ENCODE measurements around the gene ACAD10. TPM values are rescaled to one million over a fixed set of nuclear protein-coding genes. Genes with fewer than 3 reads are reported as not detected.
A peak's percentile ranks its signal among the peaks of the same experiment; 100 is the strongest.

The ACAD10 gene
- total and polyA plus RNA-seq, 10 of the 15 experiments (the other 5 are each of a cell fraction or from before 2014, with no cell fraction given), result 2.9 to 21.9 (median 17.5) TPM

GRCh38 chr12:111773801-111774551 lies 88.1 kb downstream of the ACAD10 start (continued):
- TF ChIP-seq POU2F2 (IDR thresholded peaks at IDR 0.05; ENCODE audit: borderline replicate concordance, low read depth, low read length) (peak; percentile 10; the same call in 1 of the 3 replicates), RUNX3 (IDR thresholded peaks at IDR 0.05; ENCODE audit: low read length) (peak; percentile 91), NBN (IDR thresholded peaks at IDR 0.05) (peak; percentile 88), TCF12 (IDR thresholded peaks at IDR 0.05; ENCODE audit: low read depth, low read length) (no peak), GATAD2B (conservative IDR thresholded peaks at IDR 0.05; ENCODE audit: low read depth) (peak; percentile 55), BHLHE40 (IDR thresholded peaks at IDR 0.05; ENCODE audit: borderline replicate concordance in 1 of 2, low read depth in 2 of 2, low read length in 1 of 2) (peak in 1 of 2 experiments; percentile 39; a peak in 3 of 4 replicates), KDM1A (IDR thresholded peaks at IDR 0.05; ENCODE audit: borderline replicate concordance) (no peak), ZNF687 (IDR thresholded peaks at IDR 0.05) (peak; percentile 54; the same call in 1 of the 2 replicates), TARDBP (IDR thresholded peaks at IDR 0.05; ENCODE audit: borderline replicate concordance) (no peak), SMAD5 (IDR thresholded peaks at IDR 0.05; ENCODE audit: low read depth) (no peak)
